Measurements from ENCODE around the gene PIP5K1B. TPM values are rescaled to one million over a fixed set of nuclear protein-coding genes. Genes with fewer than 3 reads are reported as not detected.
"Not testable (repeated sequence)": the region's sequence is repeated elsewhere in the genome, so short reads cannot be mapped to it uniquely, and the experiment has no call there.

PIP5K1B gene
- total RNA-seq, 1 experiment from 2014 or later: not detected

DNA sequence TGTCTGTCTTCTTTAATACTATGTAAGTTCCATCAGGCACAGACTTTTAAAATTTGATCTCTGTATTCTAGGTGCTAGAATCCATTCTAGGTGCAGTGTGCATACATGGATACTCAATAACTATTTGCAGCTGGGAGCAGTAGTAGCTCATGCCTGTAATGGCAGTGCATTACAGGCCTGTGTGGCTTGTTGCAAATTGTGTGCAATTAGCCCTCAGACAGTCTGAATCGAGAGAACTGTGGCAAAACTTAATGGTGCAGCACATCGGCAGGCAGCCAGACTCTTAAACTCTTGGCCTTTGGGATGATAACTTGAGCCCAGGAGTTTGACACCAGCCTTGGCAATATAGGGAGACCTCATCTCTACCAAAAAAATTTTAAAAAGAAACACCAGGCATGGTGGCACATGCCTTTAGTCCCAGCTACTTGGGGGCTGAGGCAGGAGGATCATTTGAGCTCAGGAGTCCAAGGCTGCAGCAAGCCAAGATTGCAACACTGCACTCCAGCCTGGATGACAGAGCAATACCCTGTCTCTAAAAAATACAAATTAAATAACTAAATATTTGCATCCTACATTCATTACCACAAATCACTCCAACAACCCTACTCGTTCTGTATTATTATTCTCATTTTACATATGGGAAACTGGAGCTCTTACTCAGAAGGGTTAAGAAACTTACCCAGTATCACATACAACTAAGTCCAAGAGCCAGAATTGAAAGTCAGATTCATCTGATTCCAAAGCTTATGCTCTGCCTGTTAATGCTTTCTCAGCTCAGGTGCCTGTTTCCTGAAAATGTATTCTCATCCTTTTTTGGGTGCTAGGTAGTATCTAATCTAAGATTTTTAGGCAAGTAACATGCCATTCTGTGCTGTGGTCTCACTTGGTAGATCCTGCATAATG, 278.7 kb downstream of the PIP5K1B start:
- DNase-seq: no peak
- Histone ChIP-seq H3K9ac (ENCODE audit: low read length) (no peak overlapping the region), H3K9me2 (replicated peaks; ENCODE audit: insufficient read depth, low read length) (no peaks in the 10 kb centered on the region), H3K27me3 (ENCODE audit: low read length) (no peaks in the 10 kb centered on the region), H3K4me2 (ENCODE audit: low read depth, low read length, poor library complexity, severe bottlenecking) (no peak overlapping the region), H3K4me1 (ENCODE audit: low read length) (no peaks in the 10 kb centered on the region), H3K4me3 (ENCODE audit: low read length) (no peak overlapping the region), H3K27ac (ENCODE audit: low read length) (no peak overlapping the region), H4K20me1 (ENCODE audit: insufficient read depth, low read depth, low read length) (no peaks in the 10 kb centered on the region), H3K36me3 (ENCODE audit: insufficient read depth, low read length) (no peaks in the 10 kb centered on the region), H3K79me2 (ENCODE audit: low read length) (no peaks in the 10 kb centered on the region), H2AFZ (ENCODE audit: low read length) (no peak overlapping the region), H3K9me3 (ENCODE audit: low read length) (no peaks in the 10 kb centered on the region)

DNA sequence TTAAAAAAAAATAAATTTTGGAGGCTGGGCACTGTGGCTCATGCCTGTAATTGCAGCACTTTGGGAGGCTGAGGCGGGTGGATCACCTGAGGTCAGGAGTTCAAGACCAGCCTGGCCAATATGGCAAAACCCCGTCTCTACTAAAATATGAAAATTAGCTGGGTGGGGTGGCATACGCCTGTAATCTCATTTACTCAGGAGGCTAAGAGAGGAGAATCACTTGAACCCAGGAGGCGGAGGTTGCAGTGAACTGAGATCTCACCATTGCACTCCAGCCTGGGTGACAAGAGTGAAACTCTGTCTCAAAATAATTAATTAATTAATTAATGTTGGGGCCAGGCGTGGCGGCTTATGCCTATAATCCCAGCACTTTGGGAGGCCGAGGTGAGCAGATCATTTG, 281.9 kb downstream of the PIP5K1B start:
- not testable (repeated sequence) for H3K27me3 ChIP-seq (ENCODE audit: low read length); H4K20me1 ChIP-seq (ENCODE audit: insufficient read depth, low read depth, low read length); H3K79me2 ChIP-seq (ENCODE audit: low read length); H3K36me3 ChIP-seq (ENCODE audit: insufficient read depth, low read length); H3K4me3 ChIP-seq (ENCODE audit: low read length); H3K9me2 ChIP-seq (replicated peaks; ENCODE audit: insufficient read depth, low read length); H3K4me2 ChIP-seq (ENCODE audit: low read depth, low read length, poor library complexity, severe bottlenecking); H3K9ac ChIP-seq (ENCODE audit: low read length); H2AFZ ChIP-seq (ENCODE audit: low read length); DNase-seq; H3K9me3 ChIP-seq (ENCODE audit: low read length); H3K4me1 ChIP-seq (ENCODE audit: low read length); H3K27ac ChIP-seq (ENCODE audit: low read length)

DNA sequence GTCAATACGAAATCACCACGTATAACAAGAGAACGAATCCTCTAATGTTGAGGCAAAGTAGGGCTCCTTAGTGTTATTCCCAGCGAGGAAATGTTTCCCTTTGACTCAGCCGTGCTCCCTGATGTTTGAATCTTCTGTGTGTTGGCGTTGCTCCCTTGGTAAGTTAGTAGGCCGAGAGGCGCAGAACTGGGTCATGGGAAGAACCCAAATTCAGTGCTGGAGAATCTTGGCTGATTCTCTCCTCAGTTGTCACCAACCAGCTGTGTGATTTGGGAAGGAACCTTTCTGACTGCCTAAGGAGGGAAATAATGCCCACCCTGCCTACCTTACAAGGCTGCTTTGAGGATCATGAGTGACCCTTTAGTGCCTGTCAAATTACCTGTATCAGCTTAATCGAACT, 286.4 kb downstream of the PIP5K1B start:
- no peaks in the 10 kb centered on the region for H4K20me1 ChIP-seq (ENCODE audit: insufficient read depth, low read depth, low read length)
- H3K4me2 ChIP-seq (ENCODE audit: low read depth, low read length, poor library complexity, severe bottlenecking): no peak overlapping the region
- no peak for DNase-seq
- no peak overlapping the region for H3K9ac ChIP-seq (ENCODE audit: low read length)
- no peaks in the 10 kb centered on the region for H3K36me3 ChIP-seq (ENCODE audit: insufficient read depth, low read length)
- no peaks in the 10 kb centered on the region for H3K4me1 ChIP-seq (ENCODE audit: low read length)
- no peaks in the 10 kb centered on the region for H3K9me2 ChIP-seq (replicated peaks; ENCODE audit: insufficient read depth, low read length)
- no peak overlapping the region for H3K4me3 ChIP-seq (ENCODE audit: low read length)
- no peaks in the 10 kb centered on the region for H3K27me3 ChIP-seq (ENCODE audit: low read length)
- no peak overlapping the region for H2AFZ ChIP-seq (ENCODE audit: low read length)
- no peaks in the 10 kb centered on the region for H3K9me3 ChIP-seq (ENCODE audit: low read length)
- no peak overlapping the region for H3K27ac ChIP-seq (ENCODE audit: low read length)
- no peaks in the 10 kb centered on the region for H3K79me2 ChIP-seq (ENCODE audit: low read length)

- no peaks in the 10 kb centered on the region for H3K9me2 ChIP-seq (replicated peaks; ENCODE audit: insufficient read depth, low read length)
- no peak overlapping the region for H3K4me2 ChIP-seq (ENCODE audit: low read depth, low read length, poor library complexity, severe bottlenecking)
- no peaks in the 10 kb centered on the region for H3K79me2 ChIP-seq (ENCODE audit: low read length)
- no peaks in the 10 kb centered on the region for H3K27me3 ChIP-seq (ENCODE audit: low read length)
- H2AFZ ChIP-seq (ENCODE audit: low read length): no peak overlapping the region
- no peak for DNase-seq
- no peak overlapping the region for H3K27ac ChIP-seq (ENCODE audit: low read length)
- no peaks in the 10 kb centered on the region for H4K20me1 ChIP-seq (ENCODE audit: insufficient read depth, low read depth, low read length)
- no peak overlapping the region for H3K9ac ChIP-seq (ENCODE audit: low read length)
- no peak overlapping the region for H3K4me3 ChIP-seq (ENCODE audit: low read length)
- H3K9me3 ChIP-seq (ENCODE audit: low read length): no peaks in the 10 kb centered on the region
- no peaks in the 10 kb centered on the region for H3K36me3 ChIP-seq (ENCODE audit: insufficient read depth, low read length)
- H3K4me1 ChIP-seq (ENCODE audit: low read length): no peaks in the 10 kb centered on the region
Measured at GRCh38 chr9:68995776-68996175, 290.7 kb downstream of the PIP5K1B start.

GRCh38 chr9:68996462-68996861, 291.4 kb downstream of the PIP5K1B start:
- DNase-seq: no peak
- Histone ChIP-seq H3K9me3 (ENCODE audit: low read length) (no peaks in the 10 kb centered on the region), H3K79me2 (ENCODE audit: low read length) (no peaks in the 10 kb centered on the region), H2AFZ (ENCODE audit: low read length) (0 out of 2 replicates have a peak overlapping the region, but pooled peaks have one; percentile 11), H3K4me3 (ENCODE audit: low read length) (no peak overlapping the region), H4K20me1 (ENCODE audit: insufficient read depth, low read depth, low read length) (no peaks in the 10 kb centered on the region), H3K4me2 (ENCODE audit: low read depth, low read length, poor library complexity, severe bottlenecking) (no peak overlapping the region), H3K36me3 (ENCODE audit: insufficient read depth, low read length) (no peaks in the 10 kb centered on the region), H3K4me1 (ENCODE audit: low read length) (no peaks in the 10 kb centered on the region), H3K27ac (ENCODE audit: low read length) (no peak overlapping the region), H3K27me3 (ENCODE audit: low read length) (no peaks in the 10 kb centered on the region), H3K9me2 (replicated peaks; ENCODE audit: insufficient read depth, low read length) (no peaks in the 10 kb centered on the region), H3K9ac (ENCODE audit: low read length) (no peak overlapping the region)

DNA sequence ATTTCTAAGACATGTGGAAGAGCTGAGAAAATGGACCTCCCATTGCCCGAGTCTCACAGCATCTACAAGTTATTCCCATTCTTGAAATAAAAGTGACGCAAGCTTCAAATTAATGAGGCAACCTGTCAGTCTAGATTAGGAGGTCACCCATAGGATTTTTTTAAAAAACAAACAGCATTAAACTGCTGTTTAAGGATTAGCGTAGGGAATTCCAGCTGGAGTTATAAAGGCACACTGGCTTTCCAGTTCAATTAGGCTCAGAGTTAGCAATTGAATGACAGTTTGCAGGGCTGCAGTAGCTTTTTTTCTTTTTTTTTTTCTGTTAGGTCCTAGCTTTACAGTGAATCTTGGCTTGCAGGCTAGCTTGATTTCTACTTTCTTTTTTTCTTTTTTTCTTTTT, 292.6 kb downstream of the PIP5K1B start:
- H3K4me1 ChIP-seq (ENCODE audit: low read length): no peaks in the 10 kb centered on the region
- no peak overlapping the region for H3K4me2 ChIP-seq (ENCODE audit: low read depth, low read length, poor library complexity, severe bottlenecking)
- no peaks in the 10 kb centered on the region for H3K36me3 ChIP-seq (ENCODE audit: insufficient read depth, low read length)
- H3K9me3 ChIP-seq (ENCODE audit: low read length): no peaks in the 10 kb centered on the region
- H3K9ac ChIP-seq (ENCODE audit: low read length): no peak overlapping the region
- no peak overlapping the region for H2AFZ ChIP-seq (ENCODE audit: low read length)
- H3K27me3 ChIP-seq (ENCODE audit: low read length): no peaks in the 10 kb centered on the region
- no peaks in the 10 kb centered on the region for H3K9me2 ChIP-seq (replicated peaks; ENCODE audit: insufficient read depth, low read length)
- DNase-seq: no peak
- H3K27ac ChIP-seq (ENCODE audit: low read length): no peak overlapping the region
- no peaks in the 10 kb centered on the region for H3K79me2 ChIP-seq (ENCODE audit: low read length)
- H4K20me1 ChIP-seq (ENCODE audit: insufficient read depth, low read depth, low read length): no peaks in the 10 kb centered on the region
- H3K4me3 ChIP-seq (ENCODE audit: low read length): no peak overlapping the region

DNA sequence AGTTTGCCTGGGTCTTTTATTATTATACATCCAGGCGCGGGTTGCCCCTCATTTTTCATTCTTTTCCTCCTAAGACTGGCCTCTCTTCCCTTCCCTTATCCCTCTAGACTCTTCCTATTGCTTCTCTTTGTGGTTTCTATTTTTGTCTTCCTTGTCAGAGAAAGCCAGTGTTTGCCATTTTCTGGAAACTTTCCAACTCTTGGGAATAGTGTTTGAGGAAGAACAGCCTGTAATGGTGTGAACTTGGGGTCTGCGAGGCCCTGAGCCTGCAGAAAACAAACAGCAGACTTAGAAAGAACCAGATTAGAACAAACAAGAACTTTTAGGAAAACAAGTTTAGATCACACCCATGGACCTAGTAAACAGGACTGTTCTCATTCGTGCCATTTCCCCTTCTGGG, 293.3 kb downstream of the PIP5K1B start:
- H4K20me1 ChIP-seq (ENCODE audit: insufficient read depth, low read depth, low read length): no peaks in the 10 kb centered on the region
- no peak overlapping the region for H2AFZ ChIP-seq (ENCODE audit: low read length)
- H3K4me1 ChIP-seq (ENCODE audit: low read length): no peaks in the 10 kb centered on the region

DNA sequence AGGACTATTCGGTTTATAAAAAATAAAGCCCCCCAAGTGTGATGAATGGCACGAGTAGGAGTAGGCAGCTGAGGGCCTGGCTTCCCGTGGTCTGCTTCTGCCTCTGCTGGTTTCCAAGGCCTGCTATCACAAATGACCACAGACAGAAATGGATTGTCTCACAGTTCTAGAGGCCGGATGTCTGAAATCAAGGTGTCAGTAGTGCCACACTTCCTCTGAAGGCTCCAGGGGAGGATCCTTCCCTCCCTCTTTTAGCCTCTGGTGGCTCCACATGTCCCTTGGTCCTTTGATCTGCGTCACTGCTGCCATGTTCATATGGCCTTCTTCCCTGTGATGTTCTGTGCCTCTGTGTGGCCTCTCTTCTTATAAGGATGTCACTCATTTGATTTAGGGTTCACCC, 293.8 kb downstream of the PIP5K1B start:
- H3K9me3 ChIP-seq (ENCODE audit: low read length): no peaks in the 10 kb centered on the region
- no peaks in the 10 kb centered on the region for H3K79me2 ChIP-seq (ENCODE audit: low read length)
- DNase-seq: no peak
- H3K4me2 ChIP-seq (ENCODE audit: low read depth, low read length, poor library complexity, severe bottlenecking): no peak overlapping the region
- H3K36me3 ChIP-seq (ENCODE audit: insufficient read depth, low read length): no peaks in the 10 kb centered on the region
- no peak overlapping the region for H3K27ac ChIP-seq (ENCODE audit: low read length)
- no peaks in the 10 kb centered on the region for H3K27me3 ChIP-seq (ENCODE audit: low read length)
- no peaks in the 10 kb centered on the region for H3K9me2 ChIP-seq (replicated peaks; ENCODE audit: insufficient read depth, low read length)
- H2AFZ ChIP-seq (ENCODE audit: low read length): no peak overlapping the region
- H3K4me1 ChIP-seq (ENCODE audit: low read length): no peaks in the 10 kb centered on the region
- H4K20me1 ChIP-seq (ENCODE audit: insufficient read depth, low read depth, low read length): no peaks in the 10 kb centered on the region
- no peak overlapping the region for H3K4me3 ChIP-seq (ENCODE audit: low read length)
- H3K9ac ChIP-seq (ENCODE audit: low read length): no peak overlapping the region

More for the DNA sequence above, 293.3 kb downstream of the PIP5K1B start:
- Histone ChIP-seq H3K9ac (ENCODE audit: low read length) (no peak overlapping the region), H3K36me3 (ENCODE audit: insufficient read depth, low read length) (no peaks in the 10 kb centered on the region), H3K27ac (ENCODE audit: low read length) (no peak overlapping the region), H3K9me3 (ENCODE audit: low read length) (no peaks in the 10 kb centered on the region), H3K27me3 (ENCODE audit: low read length) (no peaks in the 10 kb centered on the region), H3K4me3 (ENCODE audit: low read length) (no peak overlapping the region), H3K9me2 (replicated peaks; ENCODE audit: insufficient read depth, low read length) (no peaks in the 10 kb centered on the region), H3K79me2 (ENCODE audit: low read length) (no peaks in the 10 kb centered on the region), H3K4me2 (ENCODE audit: low read depth, low read length, poor library complexity, severe bottlenecking) (no peak overlapping the region)
- no peak for DNase-seq
